Hair follicular keratinocyte (primary cell): ENCODE results near the gene RPS6KA5. TPM values are rescaled to one million over a fixed set of nuclear protein-coding genes. Genes with fewer than 3 reads are reported as not detected.

Source experiments
- total RNA-seq: library from RNA; depleted of rRNA; stranded (reverse); fragments of >200 nt; gene quantifications from 2 replicates; pipeline ENCODE4 v1.2.3, GENCODE V29; 2015

The RPS6KA5 gene
- 1.6 and 2.6 TPM in 2 replicates for total RNA-seq

DNA sequence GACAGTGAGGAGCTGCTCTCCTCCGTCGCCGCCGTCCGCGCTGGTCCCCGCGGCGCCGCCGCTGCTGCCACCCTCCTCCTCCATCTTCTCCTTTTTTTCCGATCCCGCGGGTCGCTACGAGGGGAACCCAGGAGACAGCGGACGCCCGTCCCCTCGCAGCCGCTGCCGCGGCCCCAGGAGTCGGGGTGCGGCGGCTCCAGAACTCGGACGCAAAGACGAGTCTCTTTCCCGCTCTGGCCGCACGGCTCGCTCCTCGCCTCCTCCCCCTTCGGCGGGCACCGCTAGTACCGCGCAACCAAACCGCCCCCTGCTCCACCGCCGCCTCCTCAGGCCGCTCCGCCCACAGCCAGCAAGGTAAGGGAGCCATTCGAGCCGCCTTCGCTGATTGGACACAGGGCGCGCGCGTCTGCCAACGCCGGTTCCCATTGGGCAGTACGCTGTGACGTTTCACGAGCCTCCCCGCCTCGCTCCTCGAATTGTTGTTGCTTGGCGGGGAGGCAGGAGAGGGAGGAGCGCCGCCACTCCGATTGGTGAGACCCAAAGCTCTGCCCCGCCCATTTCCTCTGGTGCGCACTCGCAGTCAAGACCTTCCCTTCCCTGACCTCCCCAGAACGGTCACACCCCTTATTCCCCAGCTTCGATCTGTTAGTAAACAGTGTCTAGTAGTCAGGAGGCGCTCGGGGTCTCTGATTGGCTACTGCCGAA lies at the start of gene RPS6KA5:
RPS6KA5 (minus strand) TSS at position 291 of the 705 bp plus-strand sequence; CDS start at position 84, 207 bp downstream.

DNA sequence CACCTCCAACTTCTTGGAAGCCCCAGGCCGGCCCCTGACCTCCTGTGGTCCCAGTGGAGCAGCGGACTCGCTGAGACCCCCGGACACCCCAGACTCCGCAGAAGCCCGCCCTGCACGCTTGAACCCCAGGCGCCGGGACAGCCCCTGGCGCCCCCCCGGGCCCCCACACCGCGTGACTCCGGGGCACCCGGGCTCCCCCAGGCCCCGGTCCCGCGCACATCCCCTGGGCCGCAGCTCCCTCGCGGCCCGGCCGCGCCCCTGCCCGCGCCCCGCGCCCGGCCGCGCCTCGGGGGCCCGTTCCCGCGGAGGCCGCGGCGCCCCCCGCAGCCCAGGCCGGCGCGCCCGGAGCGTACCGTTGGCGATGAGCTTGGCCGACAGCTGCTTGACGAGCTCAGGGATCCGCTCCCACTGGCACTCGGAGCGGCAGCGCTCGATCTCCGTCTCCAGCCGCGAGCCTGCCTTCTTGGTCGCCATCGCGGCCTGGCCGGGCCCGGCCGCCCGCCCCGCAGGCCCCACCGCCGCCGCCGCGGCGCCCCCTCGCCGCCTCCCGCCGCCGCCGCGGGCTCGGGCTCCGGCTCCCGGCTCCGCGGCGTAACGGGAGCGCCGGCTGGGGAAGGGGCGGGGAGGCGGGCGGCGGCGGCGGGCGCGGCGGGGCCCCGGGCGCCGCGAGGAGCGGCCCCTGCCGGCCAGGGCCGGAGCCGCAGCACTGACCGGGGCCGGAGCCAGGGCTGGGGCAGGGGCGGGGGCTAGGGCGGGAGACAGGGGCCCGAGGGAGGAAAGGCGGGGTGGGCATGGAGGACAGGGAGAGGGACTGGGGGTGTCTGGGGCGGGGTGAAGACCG lies 244.4 kb downstream of the RPS6KA5 start, which contains the start of gene TTC7B:
TTC7B (minus strand) TSS at position 609 of the 841 bp plus-strand sequence; CDS start at position 474, 135 bp downstream.

Other genes starting within 250 kb of the RPS6KA5 start
- 27.7 and 55.8 TPM in 2 replicates for gene TTC7B, start 244.2 kb downstream of the RPS6KA5 start, total RNA-seq
- gene DGLUCY, start 53.4 kb upstream of the RPS6KA5 start, total RNA-seq: 22.1 and 27.6 TPM in 2 replicates
- 5.0 and 5.4 TPM in 2 replicates for gene GPR68, start 184.1 kb upstream of the RPS6KA5 start, total RNA-seq